AG10803 (cell line): ENCODE data around the gene FBXO11.

Experiments
- DNase-seq: peaks from one replicate; pipeline ENCODE4 v3.0.0; 2010; ENCODE audit warnings: low read depth
- H3K4me3 ChIP-seq: 2 replicates; pipeline ENCODE4 v1.5.1; 2011; ENCODE audit warnings: mild to moderate bottlenecking, low read length, control low read depth
- CTCF ChIP-seq: conservative IDR thresholded peaks from 2 replicates; pipeline ENCODE4 v1.5.1; 2011; ENCODE audit warnings: mild to moderate bottlenecking, low read length, control low read depth, inconsistent platforms

FBXO11 gene

DNA sequence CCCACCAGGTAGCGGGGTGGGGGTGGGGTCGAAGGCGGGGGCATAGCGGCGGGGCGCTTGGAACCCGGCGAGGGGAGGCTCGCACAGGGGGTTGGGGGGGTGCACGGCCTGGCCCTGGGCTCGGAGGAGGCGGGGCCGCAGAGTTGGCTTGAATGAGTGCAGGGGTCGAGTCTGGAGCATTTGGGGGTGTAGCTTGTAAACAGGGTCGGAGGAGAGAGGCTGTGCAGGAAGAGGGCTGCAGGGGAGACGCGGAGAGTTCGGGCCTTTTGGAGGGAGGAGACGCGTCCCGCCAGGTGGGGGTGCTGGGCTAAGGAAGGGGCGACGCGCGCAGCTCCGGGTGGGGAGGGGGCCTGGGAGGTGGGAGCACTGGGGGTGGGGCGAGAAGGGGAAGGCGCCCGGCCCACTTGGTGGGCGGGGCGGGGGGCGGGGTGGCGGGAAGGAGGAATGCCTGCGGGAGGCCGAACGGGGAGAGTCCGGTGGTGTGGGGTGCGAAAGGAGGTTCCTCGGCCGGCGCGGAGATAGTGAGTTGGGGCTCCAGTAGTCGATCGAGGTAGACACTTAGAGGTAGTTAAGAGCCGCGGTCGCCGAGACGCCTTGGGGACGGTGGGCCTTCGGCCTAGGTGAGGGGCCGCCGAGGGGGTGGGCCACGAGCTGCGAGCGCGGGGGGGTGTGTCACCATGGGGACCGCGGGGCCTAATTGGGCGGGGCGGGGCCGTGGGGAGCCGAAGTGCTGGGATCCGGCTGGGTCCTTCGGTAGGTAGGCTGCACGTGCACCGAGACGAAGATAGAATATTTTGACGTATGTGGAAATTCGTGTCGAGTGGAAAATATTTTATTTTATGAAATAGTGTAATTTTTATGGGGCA is 122.6 kb downstream of the FBXO11 start:
- DNase-seq: peak; percentile 38

GRCh38 chr2:47782671-47783485 is 123.4 kb downstream of the FBXO11 start, which contains the start of gene MSH6:
MSH6 (plus strand) TSS chr2:47783145; CDS start chr2:47783234, 89 bp downstream.
- DNase-seq: peak; percentile 83
- peak within 1 kb of the TSS; percentile 90 for H3K4me3 ChIP-seq
- no peak for TF ChIP-seq CTCF

More for the DNA sequence above, 122.6 kb downstream of the FBXO11 start:
- no peak for TF ChIP-seq CTCF
- H3K4me3 ChIP-seq: peak overlapping the region; percentile 90

DNA sequence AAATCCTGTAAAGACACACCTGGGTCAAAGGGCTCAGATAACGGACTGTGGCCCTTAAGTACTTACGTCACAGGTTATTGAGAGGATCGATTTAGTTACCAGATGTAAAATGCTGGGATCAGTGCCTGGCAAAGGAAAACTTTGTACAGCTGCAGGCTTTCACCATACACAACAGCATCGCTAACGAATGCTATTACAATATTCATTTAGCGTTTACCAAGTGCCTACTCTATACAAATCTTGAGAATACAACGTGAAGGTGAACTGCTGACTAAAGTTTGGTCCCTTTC is 124.0 kb downstream of the FBXO11 start:
- TF ChIP-seq CTCF: no peak
- no peak for DNase-seq
- H3K4me3 ChIP-seq: peak overlapping the region; percentile 74

- no peak for DNase-seq
- H3K4me3 ChIP-seq: no peak overlapping the region
- no peak for TF ChIP-seq CTCF
These were observed 126.9 kb downstream of the FBXO11 start for GRCh38 chr2:47779426-47779790.

GRCh38 chr2:47778698-47779425 is 127.4 kb downstream of the FBXO11 start:
- no peak for DNase-seq

More at GRCh38 chr2:47778698-47779425, 127.4 kb downstream of the FBXO11 start:
- no peak for TF ChIP-seq CTCF
- H3K4me3 ChIP-seq: no peak overlapping the region
